Measurements from ENCODE around the gene C6orf132.

- TF ChIP-seq EZH2 (IDR thresholded peaks at IDR 0.05; ENCODE audit: borderline replicate concordance, control insufficient read depth, low read depth, low read length): no peak
- TF ChIP-seq PRDM15 (CRISPR knock-in tag; IDR thresholded peaks at IDR 0.05): no peak
- TF ChIP-seq, protein P1, sequence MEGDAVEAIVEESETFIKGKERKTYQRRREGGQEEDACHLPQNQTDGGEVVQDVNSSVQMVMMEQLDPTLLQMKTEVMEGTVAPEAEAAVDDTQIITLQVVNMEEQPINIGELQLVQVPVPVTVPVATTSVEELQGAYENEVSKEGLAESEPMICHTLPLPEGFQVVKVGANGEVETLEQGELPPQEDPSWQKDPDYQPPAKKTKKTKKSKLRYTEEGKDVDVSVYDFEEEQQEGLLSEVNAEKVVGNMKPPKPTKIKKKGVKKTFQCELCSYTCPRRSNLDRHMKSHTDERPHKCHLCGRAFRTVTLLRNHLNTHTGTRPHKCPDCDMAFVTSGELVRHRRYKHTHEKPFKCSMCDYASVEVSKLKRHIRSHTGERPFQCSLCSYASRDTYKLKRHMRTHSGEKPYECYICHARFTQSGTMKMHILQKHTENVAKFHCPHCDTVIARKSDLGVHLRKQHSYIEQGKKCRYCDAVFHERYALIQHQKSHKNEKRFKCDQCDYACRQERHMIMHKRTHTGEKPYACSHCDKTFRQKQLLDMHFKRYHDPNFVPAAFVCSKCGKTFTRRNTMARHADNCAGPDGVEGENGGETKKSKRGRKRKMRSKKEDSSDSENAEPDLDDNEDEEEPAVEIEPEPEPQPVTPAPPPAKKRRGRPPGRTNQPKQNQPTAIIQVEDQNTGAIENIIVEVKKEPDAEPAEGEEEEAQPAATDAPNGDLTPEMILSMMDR (IDR thresholded peaks at IDR 0.05 in 2 of 3, conservative IDR thresholded peaks at IDR 0.05 in 1 of 3; ENCODE audit: control insufficient read depth in 2 of 3, extremely low read depth in 1 of 3, insufficient read depth in 1 of 3, low read depth in 3 of 3, low read length in 3 of 3): no peak
- TF ChIP-seq EP300 (IDR thresholded peaks at IDR 0.05; ENCODE audit: borderline replicate concordance in 1 of 2, control insufficient read depth in 1 of 2, low read depth in 2 of 2, low read length in 2 of 2): no peak
- no peak for TF ChIP-seq PML (IDR thresholded peaks at IDR 0.05; ENCODE audit: low read length)
- TF ChIP-seq SP1 (IDR thresholded peaks at IDR 0.05; ENCODE audit: low read depth, low read length): no peak
- TF ChIP-seq POLR2A (IDR thresholded peaks at IDR 0.05; ENCODE audit: low read depth, low read length): no peak
- TF ChIP-seq ZSCAN29 (IDR thresholded peaks at IDR 0.05): no peak
These were observed 36.1 kb downstream of the C6orf132 start for GRCh38 chr6:42106112-42107023.

Data from GM12878 (cell line).